ENCODE results near the gene MEG3.

GRCh38 chr14:100777366-100777817 is 48.5 kb upstream of the MEG3 start:
- TF ChIP-seq CTCF (IDR thresholded peaks at IDR 0.05) (no peak), MXD4 (CRISPR knock-in tag; IDR thresholded peaks at IDR 0.05; ENCODE audit: borderline replicate concordance) (no peak), ZNF423 (CRISPR knock-in tag; IDR thresholded peaks at IDR 0.05) (no peak), ATF2 (CRISPR knock-in tag; IDR thresholded peaks at IDR 0.05; ENCODE audit: borderline replicate concordance, low read depth) (no peak), NFE2L1 (CRISPR knock-in tag; IDR thresholded peaks at IDR 0.05) (no peak), ETV6 (CRISPR knock-in tag; IDR thresholded peaks at IDR 0.05) (no peak), RORB (CRISPR knock-in tag; IDR thresholded peaks at IDR 0.05) (no peak), KAT7 (CRISPR knock-in tag; IDR thresholded peaks at IDR 0.05; ENCODE audit: borderline replicate concordance) (no peak), E2F4 (CRISPR knock-in tag; IDR thresholded peaks at IDR 0.05; ENCODE audit: borderline replicate concordance, low read depth) (no peak), NR1H2 (CRISPR knock-in tag; IDR thresholded peaks at IDR 0.05) (no peak), AFF4 (CRISPR knock-in tag; IDR thresholded peaks at IDR 0.05; ENCODE audit: borderline replicate concordance) (no peak), CREB1 (CRISPR knock-in tag; IDR thresholded peaks at IDR 0.05) (no peak), PRDM15 (CRISPR knock-in tag; IDR thresholded peaks at IDR 0.05) (no peak)
